Smooth muscle cell (in vitro differentiated cells): ENCODE data around the gene JAKMIP1. TPM values are rescaled to one million over a fixed set of nuclear protein-coding genes. Genes with fewer than 3 reads are reported as not detected.

ENCODE experiments used
- DNase-seq: peaks from one replicate; lab custom pipeline; 2025; ENCODE audit not compliant: unreplicated experiment; lab: John Stamatoyannopoulos, UW
- H2AFZ ChIP-seq: fragments of 200-600 bp; sonication (generic); 2 replicates; pipeline ENCODE4 v1.6.0; 2016; ENCODE audit warnings: antibody characterized with exemption, low read depth, mild to moderate bottlenecking
- H3F3A ChIP-seq: fragments of 200-600 bp; sonication (generic); 2 replicates; pipeline ENCODE4 v1.6.0; 2017; ENCODE audit warnings: antibody characterized with exemption, low read depth
- H3K27ac ChIP-seq: fragments of 200-600 bp; sonication (generic); 2 replicates; pipeline ENCODE4 v1.5.1; 2016; ENCODE audit warnings: low read depth, mild to moderate bottlenecking
- H3K27me3 ChIP-seq: fragments of 200-600 bp; sonication (generic); 2 replicates; pipeline ENCODE4 v1.6.1; 2016; ENCODE audit warnings: low read depth, mild to moderate bottlenecking
- H3K36me3 ChIP-seq: fragments of 200-600 bp; sonication (generic); 2 replicates; pipeline ENCODE4 v1.5.1; 2016; ENCODE audit warnings: low read depth
- H3K4me1 ChIP-seq: fragments of 200-600 bp; sonication (generic); 2 replicates; pipeline ENCODE4 v1.5.1; 2016; ENCODE audit warnings: low read depth
- H3K4me2 ChIP-seq: fragments of 200-600 bp; sonication (generic); 2 replicates; pipeline ENCODE4 v1.6.0; 2016; ENCODE audit warnings: mild to moderate bottlenecking
- H3K4me3 ChIP-seq: fragments of 200-600 bp; sonication (generic); 2 replicates; pipeline ENCODE4 v1.5.1; 2016; ENCODE audit warnings: mild to moderate bottlenecking
- H3K79me2 ChIP-seq: fragments of 200-600 bp; sonication (generic); 2 replicates; pipeline ENCODE4 v1.6.0; 2016; ENCODE audit warnings: low read depth, mild to moderate bottlenecking
- H3K9ac ChIP-seq: fragments of 200-600 bp; sonication (generic); 2 replicates; pipeline ENCODE4 v1.6.0; 2016; ENCODE audit warnings: low read depth
- H3K9me3 ChIP-seq: fragments of 200-600 bp; sonication (generic); replicated peaks from 2 replicates; pipeline ENCODE4 v1.5.1; 2016; ENCODE audit warnings: low read depth
- H4K20me1 ChIP-seq: fragments of 200-600 bp; sonication (generic); 2 replicates; pipeline ENCODE4 v1.6.0; 2016; ENCODE audit warnings: low read depth
- WGBS: methylation state at CpG from one replicate; pipeline ENCODE4 v1.1.7; 2016; ENCODE audit warnings: low lambda C conversion rate; 5-methylcytosine and 5-hydroxymethylcytosine counted together
- polyA plus RNA-seq: library from polyadenylated mRNA; unstranded; fragments of >200 nt; fragmentation: Nextera tagmentation; extraction: Ambion mirVana; gene quantifications from 2 replicates; pipeline ENCODE4 v1.2.1, GENCODE V29; 2016
- total RNA-seq: library from RNA; depleted of rRNA; stranded (reverse); fragments of >200 nt; gene quantifications from 2 replicates; pipeline ENCODE4 v1.2.3, GENCODE V29; 2014
- TF ChIP-seq, protein P1 (sequence below): fragments of 200-600 bp; sonication (generic); IDR thresholded peaks from 2 replicates; pipeline ENCODE4 v1.5.1; 2017; ENCODE audit warnings: borderline replicate concordance, mild to moderate bottlenecking, antibody characterized with exemption; ENCODE audit not compliant: insufficient read depth, poor library complexity, severe bottlenecking

JAKMIP1 gene
- total and polyA plus RNA-seq, 2 experiments from 2014 or later: 0.64 TPM; not detected in 1

DNA sequence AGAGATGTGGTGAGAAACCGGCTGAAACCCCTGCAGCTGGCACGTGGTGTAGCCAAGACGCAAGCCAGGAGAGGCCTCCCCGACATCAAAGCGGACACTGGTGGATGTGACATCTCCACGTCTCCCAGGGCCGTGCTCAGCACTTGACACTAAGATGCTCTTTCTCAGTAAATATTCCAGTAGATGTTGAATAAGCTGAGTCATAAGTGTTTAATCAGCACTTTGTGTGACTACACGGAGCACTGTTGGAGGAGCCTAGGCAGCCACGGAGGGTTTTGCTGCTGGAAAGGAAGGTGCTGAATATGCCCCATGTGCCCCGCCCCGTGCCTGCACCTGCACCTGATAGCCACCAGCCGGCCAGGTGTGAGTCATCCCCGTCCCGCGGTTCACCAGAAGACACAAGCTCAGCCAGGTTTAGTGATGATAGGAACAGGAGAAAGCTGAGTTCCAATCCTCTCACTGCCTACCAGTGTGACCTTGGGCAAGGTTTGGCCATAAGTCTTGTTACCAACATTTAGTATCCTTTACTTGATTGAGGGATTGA lies 153.1 kb downstream of the JAKMIP1 start:
- H3K4me3 ChIP-seq: no peak overlapping the region
- no peak for DNase-seq
- WGBS: 67% methylated on average over 15 of the region's 15 CpGs
- no peaks in the 10 kb centered on the region for H3K9me3 ChIP-seq
- no peaks in the 10 kb centered on the region for H3K4me1 ChIP-seq
- TF ChIP-seq, protein P1, sequence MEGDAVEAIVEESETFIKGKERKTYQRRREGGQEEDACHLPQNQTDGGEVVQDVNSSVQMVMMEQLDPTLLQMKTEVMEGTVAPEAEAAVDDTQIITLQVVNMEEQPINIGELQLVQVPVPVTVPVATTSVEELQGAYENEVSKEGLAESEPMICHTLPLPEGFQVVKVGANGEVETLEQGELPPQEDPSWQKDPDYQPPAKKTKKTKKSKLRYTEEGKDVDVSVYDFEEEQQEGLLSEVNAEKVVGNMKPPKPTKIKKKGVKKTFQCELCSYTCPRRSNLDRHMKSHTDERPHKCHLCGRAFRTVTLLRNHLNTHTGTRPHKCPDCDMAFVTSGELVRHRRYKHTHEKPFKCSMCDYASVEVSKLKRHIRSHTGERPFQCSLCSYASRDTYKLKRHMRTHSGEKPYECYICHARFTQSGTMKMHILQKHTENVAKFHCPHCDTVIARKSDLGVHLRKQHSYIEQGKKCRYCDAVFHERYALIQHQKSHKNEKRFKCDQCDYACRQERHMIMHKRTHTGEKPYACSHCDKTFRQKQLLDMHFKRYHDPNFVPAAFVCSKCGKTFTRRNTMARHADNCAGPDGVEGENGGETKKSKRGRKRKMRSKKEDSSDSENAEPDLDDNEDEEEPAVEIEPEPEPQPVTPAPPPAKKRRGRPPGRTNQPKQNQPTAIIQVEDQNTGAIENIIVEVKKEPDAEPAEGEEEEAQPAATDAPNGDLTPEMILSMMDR: no peak
- no peak overlapping the region for H2AFZ ChIP-seq
- H3K9ac ChIP-seq: no peak overlapping the region
- no peak overlapping the region for H3K4me2 ChIP-seq
- no peaks in the 10 kb centered on the region for H3K79me2 ChIP-seq
- H3K36me3 ChIP-seq: no peaks in the 10 kb centered on the region
- no peaks in the 10 kb centered on the region for H4K20me1 ChIP-seq
- H3F3A ChIP-seq: no peaks in the 10 kb centered on the region
- no peak overlapping the region for H3K27ac ChIP-seq
- H3K27me3 ChIP-seq: peaks cover 3% of the 10 kb centered on the region

- H3K79me2 ChIP-seq: no peaks in the 10 kb centered on the region
- no peaks in the 10 kb centered on the region for H3F3A ChIP-seq
- H3K9ac ChIP-seq: no peak overlapping the region
- H4K20me1 ChIP-seq: no peaks in the 10 kb centered on the region
- no peaks in the 10 kb centered on the region for H3K9me3 ChIP-seq
- no peak overlapping the region for H2AFZ ChIP-seq
- 90% methylated on average over 13 of the region's 14 CpGs for WGBS
- H3K36me3 ChIP-seq: no peaks in the 10 kb centered on the region
- H3K4me3 ChIP-seq: no peak overlapping the region
- no peak overlapping the region for H3K27ac ChIP-seq
- peaks cover 8% of the 10 kb centered on the region for H3K27me3 ChIP-seq
- DNase-seq: no peak
- H3K4me2 ChIP-seq: no peak overlapping the region
- TF ChIP-seq, protein P1: no peak
- no peaks in the 10 kb centered on the region for H3K4me1 ChIP-seq
Measured at GRCh38 chr4:6046526-6047129, 153.7 kb downstream of the JAKMIP1 start.

- H3K27me3 ChIP-seq: peaks cover 14% of the 10 kb centered on the region
- 48% methylated on average over 8 of the region's 9 CpGs for WGBS
- TF ChIP-seq, protein P1: no peak
- no peak overlapping the region for H3K4me3 ChIP-seq
- H3K4me1 ChIP-seq: no peaks in the 10 kb centered on the region
- no peak overlapping the region for H3K4me2 ChIP-seq
- DNase-seq: no peak
- H2AFZ ChIP-seq: no peak overlapping the region
- no peaks in the 10 kb centered on the region for H3F3A ChIP-seq
- H3K9me3 ChIP-seq: no peaks in the 10 kb centered on the region
- no peak overlapping the region for H3K9ac ChIP-seq
- no peak overlapping the region for H3K27ac ChIP-seq
- no peaks in the 10 kb centered on the region for H3K36me3 ChIP-seq
- H4K20me1 ChIP-seq: no peaks in the 10 kb centered on the region
- H3K79me2 ChIP-seq: no peaks in the 10 kb centered on the region
Measured at GRCh38 chr4:6044805-6045204, 155.5 kb downstream of the JAKMIP1 start.

- H3K4me3 ChIP-seq: no peak overlapping the region
- H3K27me3 ChIP-seq: peaks cover 14% of the 10 kb centered on the region
- 97% methylated on average over 9 of the region's 9 CpGs for WGBS
- TF ChIP-seq, protein P1: no peak
- H3K79me2 ChIP-seq: no peaks in the 10 kb centered on the region
- H3K9ac ChIP-seq: no peak overlapping the region
- no peaks in the 10 kb centered on the region for H4K20me1 ChIP-seq
- H3F3A ChIP-seq: no peaks in the 10 kb centered on the region
- H3K36me3 ChIP-seq: no peaks in the 10 kb centered on the region
- H3K9me3 ChIP-seq: no peaks in the 10 kb centered on the region
- no peak overlapping the region for H3K27ac ChIP-seq
- DNase-seq: no peak
- H2AFZ ChIP-seq: no peak overlapping the region
- no peak overlapping the region for H3K4me2 ChIP-seq
- no peaks in the 10 kb centered on the region for H3K4me1 ChIP-seq
Measured at GRCh38 chr4:6044276-6044675, 156.1 kb downstream of the JAKMIP1 start.
